Keratinocyte (primary cell): ENCODE measurements around the gene RHOF. TPM values are rescaled to one million over a fixed set of nuclear protein-coding genes. Genes with fewer than 3 reads are reported as not detected.

ENCODE experiments used
- DNase-seq: peaks from one replicate; pipeline ENCODE4 v3.0.0-alpha.2; 2011; ENCODE audit warnings: low read depth, missing footprints, low spot score
- FAIRE-seq: peaks from 2 replicates; lab custom pipeline; 2011; peaks lifted over from hg19 to GRCh38; lab: Jason Lieb, UNC
- H2AFZ ChIP-seq: 2 replicates; pipeline ENCODE4 v1.6.0; 2012; ENCODE audit warnings: low read length, control low read depth, inconsistent platforms; ENCODE audit not compliant: control insufficient read depth
- H3K27ac ChIP-seq: 2 replicates; pipeline ENCODE4 v1.5.1; 2011; ENCODE audit warnings: low read length; ENCODE audit not compliant: control insufficient read depth, insufficient read depth
- H3K27me3 ChIP-seq: 3 replicates; pipeline ENCODE4 v1.6.0; 2011; ENCODE audit warnings: low read length; ENCODE audit not compliant: control insufficient read depth, insufficient read depth; ENCODE audit errors: extremely low read depth
- H3K36me3 ChIP-seq, 2 experiments: 2 replicates in 1 of 2; 3 replicates in 1 of 2; pipeline ENCODE4 v1.5.1; 2011; ENCODE audit warnings: low read length in 2 of 2, mild to moderate bottlenecking in 1 of 2; ENCODE audit not compliant: control insufficient read depth in 2 of 2, insufficient read depth in 2 of 2; ENCODE audit errors: extremely low read depth in 1 of 2
- H3K4me1 ChIP-seq: 3 replicates; pipeline ENCODE4 v1.5.1; 2011; ENCODE audit warnings: low read length; ENCODE audit not compliant: control insufficient read depth, insufficient read depth; ENCODE audit errors: extremely low read depth
- H3K4me2 ChIP-seq: 3 replicates; pipeline ENCODE4 v1.6.0; 2011; ENCODE audit warnings: low read depth, low read length; ENCODE audit not compliant: control insufficient read depth, insufficient read depth; ENCODE audit errors: extremely low read depth
- H3K4me3 ChIP-seq, 3 experiments: fragments of 200-600 bp in 1 of 3; sonication (generic) in 1 of 3; 2 replicates in 2 of 3; 3 replicates in 1 of 3; pipeline ENCODE4 v1.5.1; 2011 to 2016; ENCODE audit warnings: low read length in 3 of 3, mild to moderate bottlenecking in 3 of 3, control low read depth in 2 of 3, inconsistent platforms in 1 of 3, low read depth in 1 of 3, mixed read lengths in 1 of 3, mixed run types in 1 of 3, moderate library complexity in 1 of 3; ENCODE audit not compliant: control insufficient read depth in 2 of 3, insufficient read depth in 2 of 3; ENCODE audit errors: extremely low read depth in 1 of 3
- H3K79me2 ChIP-seq: 2 replicates; pipeline ENCODE4 v1.6.0; 2012; ENCODE audit warnings: low read length; ENCODE audit not compliant: control insufficient read depth, insufficient read depth
- H3K9ac ChIP-seq: 3 replicates; pipeline ENCODE4 v1.6.0; 2011; ENCODE audit warnings: low read length; ENCODE audit not compliant: control insufficient read depth, insufficient read depth; ENCODE audit errors: extremely low read depth
- H3K9me1 ChIP-seq: 3 replicates; pipeline ENCODE4 v1.6.0; 2011; ENCODE audit warnings: low read length; ENCODE audit not compliant: control insufficient read depth, insufficient read depth; ENCODE audit errors: extremely low read depth
- H3K9me3 ChIP-seq: 2 replicates; pipeline ENCODE4 v1.5.1; 2012; ENCODE audit warnings: low read depth, low read length; ENCODE audit not compliant: control insufficient read depth
- H4K20me1 ChIP-seq: 3 replicates; pipeline ENCODE4 v1.6.0; 2011; ENCODE audit warnings: low read length; ENCODE audit not compliant: control insufficient read depth, insufficient read depth; ENCODE audit errors: extremely low read depth
- EZH2 ChIP-seq: IDR thresholded peaks from one replicate; pipeline ENCODE4 v1.6.1; 2012; ENCODE audit warnings: inconsistent platforms, mild to moderate bottlenecking, low read length, moderate library complexity
- dilution Hi-C: fragments of 300-500 bp; cut with MboI; formaldehyde crosslinking; loops from one replicate; pipeline ENCODE4 v1.7.0; 2020; ENCODE audit warnings: low sequenced_read_pairs; ENCODE audit not compliant: extremely low pct_ligation_motif_present
- polyA plus RNA-seq, 5 experiments: library from polyadenylated mRNA; depleted of rRNA in 3 of 5; stranded (reverse) in 3 of 5; stranded (forward) in 1 of 5; unstranded in 1 of 5; fragments of >200 nt; gene quantifications; 1 replicate in 1 of 5; 2 replicates in 3 of 5; 3 replicates in 1 of 5; pipeline versions ENCODE4 v1.2.1 to v1.2.3, GENCODE V29; 2011 to 2012; ENCODE audit warnings: missing spikeins in 2 of 5, low read depth in 1 of 5, low replicate concordance in 1 of 5
- TF ChIP-seq, protein P1 (sequence below), 3 experiments: IDR thresholded peaks in 1 of 3; conservative IDR thresholded peaks in 1 of 3; optimal IDR thresholded peaks in 1 of 3; 2 replicates in 2 of 3; 3 replicates in 1 of 3; pipeline versions ENCODE3 to v1.5.1; 2011; ENCODE audit warnings: low read length in 3 of 3, mild to moderate bottlenecking in 3 of 3, moderate library complexity in 2 of 3, control low read depth in 1 of 3, inconsistent platforms in 1 of 3; ENCODE audit not compliant: insufficient read depth in 2 of 3; ENCODE audit errors: extremely low read depth in 1 of 3

RHOF gene
- polyA plus RNA-seq, 1 donor (not counting 4 experiments of a cell fraction or from before 2014, with no cell fraction given), result 2.8 TPM

DNA sequence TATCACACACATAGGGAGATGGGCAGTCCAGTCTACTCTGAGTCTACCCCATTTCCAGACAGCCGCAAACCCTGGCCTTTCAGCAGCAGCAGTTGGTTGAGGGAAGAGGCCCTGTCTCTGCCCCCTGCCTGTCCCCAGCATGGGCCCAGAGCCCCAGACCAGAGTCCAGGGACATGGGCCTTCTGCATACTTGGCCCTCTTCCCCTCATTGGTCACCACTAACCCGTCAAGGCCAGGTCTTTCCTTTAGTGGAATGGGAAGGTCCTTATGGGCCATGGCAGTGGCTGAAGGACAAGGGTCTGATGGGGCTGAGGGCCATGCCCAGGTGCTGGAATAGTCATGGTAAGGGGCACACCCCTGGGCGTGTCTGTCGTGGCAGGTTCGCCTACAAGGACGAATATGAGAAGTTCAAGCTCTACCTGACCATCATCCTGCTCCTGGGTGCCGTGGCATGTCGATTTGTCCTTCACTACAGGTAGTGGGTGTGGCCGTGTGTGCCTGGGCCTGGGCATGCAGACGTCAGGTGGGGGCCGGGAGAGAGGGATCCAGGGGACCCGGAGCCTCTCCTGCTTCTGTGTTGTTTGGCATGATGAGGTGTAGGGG is 41.6 kb downstream of the RHOF start:
- no peaks in the 10 kb centered on the region for H4K20me1 ChIP-seq
- H3K4me3 ChIP-seq, result no peak overlapping the region
- no peaks in the 10 kb centered on the region for H3K9me3 ChIP-seq
- no peaks in the 10 kb centered on the region for H3K9me1 ChIP-seq
- no peak overlapping the region for H3K27ac ChIP-seq
- H3K27me3 ChIP-seq, result no peaks in the 10 kb centered on the region
- H3K4me1 ChIP-seq, result no peaks in the 10 kb centered on the region
- no peak for TF ChIP-seq EZH2
- TF ChIP-seq, protein P1, sequence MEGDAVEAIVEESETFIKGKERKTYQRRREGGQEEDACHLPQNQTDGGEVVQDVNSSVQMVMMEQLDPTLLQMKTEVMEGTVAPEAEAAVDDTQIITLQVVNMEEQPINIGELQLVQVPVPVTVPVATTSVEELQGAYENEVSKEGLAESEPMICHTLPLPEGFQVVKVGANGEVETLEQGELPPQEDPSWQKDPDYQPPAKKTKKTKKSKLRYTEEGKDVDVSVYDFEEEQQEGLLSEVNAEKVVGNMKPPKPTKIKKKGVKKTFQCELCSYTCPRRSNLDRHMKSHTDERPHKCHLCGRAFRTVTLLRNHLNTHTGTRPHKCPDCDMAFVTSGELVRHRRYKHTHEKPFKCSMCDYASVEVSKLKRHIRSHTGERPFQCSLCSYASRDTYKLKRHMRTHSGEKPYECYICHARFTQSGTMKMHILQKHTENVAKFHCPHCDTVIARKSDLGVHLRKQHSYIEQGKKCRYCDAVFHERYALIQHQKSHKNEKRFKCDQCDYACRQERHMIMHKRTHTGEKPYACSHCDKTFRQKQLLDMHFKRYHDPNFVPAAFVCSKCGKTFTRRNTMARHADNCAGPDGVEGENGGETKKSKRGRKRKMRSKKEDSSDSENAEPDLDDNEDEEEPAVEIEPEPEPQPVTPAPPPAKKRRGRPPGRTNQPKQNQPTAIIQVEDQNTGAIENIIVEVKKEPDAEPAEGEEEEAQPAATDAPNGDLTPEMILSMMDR (optimal IDR thresholded peaks at IDR 0.05 in 1 of 3, IDR thresholded peaks at IDR 0.05 in 1 of 3, conservative IDR thresholded peaks at IDR 0.05 in 1 of 3; ENCODE audit: extremely low read depth in 1 of 3, insufficient read depth in 2 of 3, low read length in 3 of 3), result no peak
- no peak for DNase-seq
- no peak overlapping the region for H3K4me2 ChIP-seq
- H3K79me2 ChIP-seq, result no peaks in the 10 kb centered on the region
- H2AFZ ChIP-seq, result no peak overlapping the region
- dilution Hi-C loops, result no loop called here
- no peak overlapping the region for H3K9ac ChIP-seq
- FAIRE-seq, result no peak
- H3K36me3 ChIP-seq, result peaks cover 12 to 19% of the 10 kb centered on the region in 2 experiments

DNA sequence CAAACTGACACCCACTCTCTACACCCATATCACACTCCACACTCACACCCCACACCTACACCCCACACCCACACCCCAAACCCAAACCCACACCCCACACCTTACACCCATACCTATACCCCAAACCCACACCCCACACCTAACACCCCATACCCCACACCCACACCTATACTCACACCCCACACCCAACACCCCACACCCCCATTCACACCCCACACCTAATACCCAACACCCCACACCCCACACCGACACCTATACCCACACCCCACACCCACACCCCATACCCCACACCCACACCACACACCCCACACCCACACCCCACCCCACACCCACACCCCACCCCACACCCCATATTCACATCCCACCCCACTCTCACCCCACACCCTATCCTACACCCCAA is 42.5 kb downstream of the RHOF start:
- Histone ChIP-seq H3K4me2 (no peak overlapping the region), H3K27ac (no peak overlapping the region), H3K27me3 (no peaks in the 10 kb centered on the region), H3K4me1 (no peaks in the 10 kb centered on the region), H3K9me3 (no peaks in the 10 kb centered on the region), H3K9me1 (no peaks in the 10 kb centered on the region), H3K9ac (no peak overlapping the region), H3K79me2 (no peaks in the 10 kb centered on the region), H2AFZ (no peak overlapping the region), H3K36me3 (peaks cover 12 to 18% of the 10 kb centered on the region in 2 experiments), H3K4me3 (no peak overlapping the region), H4K20me1 (no peaks in the 10 kb centered on the region)
- FAIRE-seq, result no peak
- dilution Hi-C loops, result no loop called here
- no peak for DNase-seq
- TF ChIP-seq EZH2, result no peak
- TF ChIP-seq, protein P1 (optimal IDR thresholded peaks at IDR 0.05 in 1 of 3, IDR thresholded peaks at IDR 0.05 in 1 of 3, conservative IDR thresholded peaks at IDR 0.05 in 1 of 3; ENCODE audit: extremely low read depth in 1 of 3, insufficient read depth in 2 of 3, low read length in 3 of 3), result no peak
